DOHH2 (cell line): Measurements from ENCODE around the gene CADPS2.

Experiments
- CTCF ChIP-seq: fragments of 200-600 bp; sonication (generic); IDR thresholded peaks from one replicate; pipeline ENCODE4 v1.5.1; 2014; ENCODE audit warnings: antibody characterized with exemption, mild to moderate bottlenecking, low read depth, low read length; ENCODE audit not compliant: poor library complexity, severe bottlenecking
- EZH2phosphoT487 ChIP-seq: fragments of 200-600 bp; sonication (generic); IDR thresholded peaks from 2 replicates; pipeline ENCODE4 v1.6.1; 2017; ENCODE audit warnings: borderline replicate concordance, mild to moderate bottlenecking, antibody characterized with exemption, low read length, moderate library complexity, mixed read lengths

GRCh38 chr7:122310119-122311021, 575.9 kb downstream of the CADPS2 start:
- TF ChIP-seq CTCF, result no peak
- TF ChIP-seq EZH2phosphoT487, result no peak
